Measurements from ENCODE around the gene ERBB2. TPM values are rescaled to one million over a fixed set of nuclear protein-coding genes. Genes with fewer than 3 reads are reported as not detected.

Gene ERBB2
- total and polyA plus RNA-seq, 2 of the 4 experiments (the other 2 are of a cell fraction): 28.7 to 33.3 TPM

GRCh38 chr17:39687546-39688474 is 12.1 kb upstream of the ERBB2 start, which contains the start of gene PGAP3:
PGAP3 (minus strand) TSS chr17:39688057; CDS start chr17:39688014, 43 bp downstream.
- no peak for TF ChIP-seq SMC3 (IDR thresholded peaks at IDR 0.05; ENCODE audit: low read depth, low read length)
- TF ChIP-seq CHD1 (IDR thresholded peaks at IDR 0.05; ENCODE audit: low read depth, low read length): 0 out of 2 replicates have a peak, but pooled peaks have one; percentile 81
- TF ChIP-seq CTCF (conservative IDR thresholded peaks at IDR 0.05; ENCODE audit: low read depth, low read length): 0 out of 2 replicates have a peak, but pooled peaks have one; percentile 13
- no peak for TF ChIP-seq RCOR1 (IDR thresholded peaks at IDR 0.05; ENCODE audit: insufficient replicate concordance, low read length)
- TF ChIP-seq ELK1 (IDR thresholded peaks at IDR 0.05; ENCODE audit: borderline replicate concordance, low read depth, low read length): no peak
- TF ChIP-seq USF2 (IDR thresholded peaks at IDR 0.05; ENCODE audit: low read depth, low read length): no peak
- peak; percentile 63; the same call in 1 of the 2 replicates for TF ChIP-seq POLR2A (IDR thresholded peaks at IDR 0.05; ENCODE audit: low read depth, low read length)
- no peak for TF ChIP-seq NFE2L2 (IDR thresholded peaks at IDR 0.05; ENCODE audit: low read depth, low read length)
- in situ Hi-C loops (cut with MboI; ENCODE audit: low sequenced_read_pairs): no loop called here
- H3K9ac ChIP-seq (ENCODE audit: low read depth, low read length): peak within 1 kb of the TSS; percentile 87
- H2AK9ac ChIP-seq (replicated peaks; ENCODE audit: low read depth, low read length, poor library complexity): peak within 1 kb of the TSS; percentile 83
- H4K20me1 ChIP-seq (ENCODE audit: insufficient read depth, low read length): no peaks in the 10 kb centered on the region
- peak within 1 kb of the TSS; percentile 59 for H2BK20ac ChIP-seq (ENCODE audit: low read depth, low read length)
- peak within 1 kb of the TSS; percentile 95 for H3K4me2 ChIP-seq (ENCODE audit: low read depth, low read length)
- peak within 1 kb of the TSS; percentile 50 for H2AK5ac ChIP-seq (ENCODE audit: low read depth, low read length)
- H3K4me3 ChIP-seq (ENCODE audit: insufficient read depth, low read depth, low read length): peak within 1 kb of the TSS; percentile 81
- intact Hi-C loops (cut with micrococcal nuclease): no loop called here
- ATAC-seq (ENCODE audit: low read depth) (peak; percentile 98), DNase-seq (peak; percentile 89)
- peaks cover 9% of the 10 kb centered on the region for H3K4me1 ChIP-seq (ENCODE audit: control insufficient read depth, insufficient read depth, low read length)
- H3K23ac ChIP-seq (ENCODE audit: low read depth, low read length): peak within 1 kb of the TSS; percentile 66
- H3K9me1 ChIP-seq (ENCODE audit: insufficient read depth, low read length): peaks cover 8% of the 10 kb centered on the region
- H4K91ac ChIP-seq (ENCODE audit: insufficient read depth, low read depth, low read length): peak within 1 kb of the TSS; percentile 88
- dilution Hi-C loops (cut with HindIII; ENCODE audit: low sequenced_read_pairs, unreplicated experiment): no loop called here
- H4K8ac ChIP-seq (ENCODE audit: low read depth in 2 of 2, low read length in 2 of 2): peak within 1 kb of the TSS; percentile 98 to 99
- CTCF ChIA-PET: interaction anchor here (1.0 to 2.3 kb wide), 6 partner anchors 12 to 66 kb away, joined by 3 to 7 read pairs (median 4); partner anchors contain the start of gene ERBB2
- peak within 1 kb of the TSS; percentile 61 for H3K56ac ChIP-seq (ENCODE audit: extremely low read depth, insufficient read depth, low read length)
- peak within 1 kb of the TSS; percentile 96 for H3K27ac ChIP-seq (ENCODE audit: insufficient read depth, low read length)
- no peaks in the 10 kb centered on the region for H3K27me3 ChIP-seq (ENCODE audit: control insufficient read depth, insufficient read depth, low read length)
- peak within 1 kb of the TSS; percentile 87 for H2BK120ac ChIP-seq (ENCODE audit: low read depth, low read length)
- H3K4ac ChIP-seq (ENCODE audit: low read depth, low read length): peak within 1 kb of the TSS; percentile 93
- peak within 1 kb of the TSS; percentile 91 for H2BK5ac ChIP-seq (ENCODE audit: low read depth, low read length, poor library complexity, severe bottlenecking)
- no peaks in the 10 kb centered on the region for H3K9me3 ChIP-seq (ENCODE audit: control insufficient read depth, insufficient read depth, low read length)
- H3K14ac ChIP-seq (replicated peaks; ENCODE audit: low read depth, low read length): peak within 1 kb of the TSS; percentile 78
- 0 to 100% methylated on average over 1 to 10 of the region's 45 CpGs for WGBS, 2 experiments (ENCODE audit: extremely low coverage in 2 of 2, insufficient read length in 1 of 2)
- peak within 1 kb of the TSS; percentile 98 for H4K5ac ChIP-seq (ENCODE audit: low read depth, low read length)
- POLR2A ChIA-PET (ENCODE audit: unreplicated experiment): interaction anchor here (0.6 to 1.0 kb wide), 4 partner anchors 9 to 296 kb away, joined by 3 to 7 read pairs (median 4); partner anchors contain the start of gene ERBB2
- peak within 1 kb of the TSS; percentile 60 for H3K18ac ChIP-seq (ENCODE audit: low read depth, low read length)
- H3K36me3 ChIP-seq (ENCODE audit: control insufficient read depth, insufficient read depth, low read length): peaks cover 7% of the 10 kb centered on the region
- H2BK15ac ChIP-seq (ENCODE audit: low read depth, low read length): peak within 1 kb of the TSS; percentile 43; the same call in 1 of the 3 replicates
- TSS peak; percentile 93 for BruUV-seq (replicated peaks)
- peaks cover 8 to 16% of the 10 kb centered on the region in 2 experiments for H3K79me1 ChIP-seq (ENCODE audit: low read depth in 1 of 2, low read length in 2 of 2)
- H2AFZ ChIP-seq (replicated peaks; ENCODE audit: low read length, poor library complexity): peak within 1 kb of the TSS; percentile 91

Measured in IMR-90 (cell line).